ENCODE results near the gene INPP5F. TPM values are rescaled to one million over a fixed set of nuclear protein-coding genes. Genes with fewer than 3 reads are reported as not detected.

Gene INPP5F
- total and polyA plus RNA-seq, 2 experiments from 2014 or later, result 8.5 to 10.9 TPM

- no peaks in the 10 kb centered on the region for H3K9me3 ChIP-seq (ENCODE audit: low read depth)
- no peaks in the 10 kb centered on the region for H3K36me3 ChIP-seq (ENCODE audit: low read depth)
- in situ Hi-C loops (cut with MboI), result no loop called here
- H3F3A ChIP-seq (ENCODE audit: insufficient read depth), result no peaks in the 10 kb centered on the region
- H3K9me2 ChIP-seq (ENCODE audit: insufficient read depth), result no peaks in the 10 kb centered on the region
- no peak for DNase-seq
- 85 to 86% methylated on average over 3 of the region's 3 CpGs for WGBS, 2 experiments (ENCODE audit: low coverage in 1 of 2, low lambda C conversion rate in 2 of 2, missing lambda C conversion rate in 2 of 2)
- TF ChIP-seq EZH2 (IDR thresholded peaks at IDR 0.05; ENCODE audit: insufficient read depth, poor library complexity, severe bottlenecking) (no peak), EZH2phosphoT487 (IDR thresholded peaks at IDR 0.05; ENCODE audit: insufficient read depth, low read depth) (no peak)
- H3K9ac ChIP-seq, result no peak overlapping the region
- H3K4me2 ChIP-seq (ENCODE audit: unreplicated experiment), result no peak overlapping the region
- H3K79me2 ChIP-seq (ENCODE audit: insufficient read depth), result 0 out of 2 replicates have a peak, but pooled peaks cover 6% of the 10 kb centered on the region
- H3K4me1 ChIP-seq (ENCODE audit: insufficient read depth), result peaks cover 15% of the 10 kb centered on the region; the same call in 1 of the 2 replicates
- no peaks in the 10 kb centered on the region for H3K27me3 ChIP-seq (replicated peaks; ENCODE audit: insufficient read depth)
- H2AFZ ChIP-seq, result no peak overlapping the region
- H4K20me1 ChIP-seq (ENCODE audit: insufficient read depth), result no peaks in the 10 kb centered on the region
- no peak overlapping the region for H3K27ac ChIP-seq
- H3K4me3 ChIP-seq, result no peak overlapping the region
Observed at GRCh38 chr10:119728172-119728800, 2.4 kb downstream of the INPP5F start.

- H3K9ac ChIP-seq, result no peak overlapping the region
- no peaks in the 10 kb centered on the region for H3K9me2 ChIP-seq (ENCODE audit: insufficient read depth)
- H3K36me3 ChIP-seq (ENCODE audit: low read depth), result no peaks in the 10 kb centered on the region
- H3F3A ChIP-seq (ENCODE audit: insufficient read depth), result peaks cover 18% of the 10 kb centered on the region; the same call in 1 of the 2 replicates
- no peaks in the 10 kb centered on the region for H3K27me3 ChIP-seq (replicated peaks; ENCODE audit: insufficient read depth)
- H3K4me3 ChIP-seq, result no peak overlapping the region
- peak overlapping the region; percentile 10 for H3K4me2 ChIP-seq (ENCODE audit: unreplicated experiment)
- no peaks in the 10 kb centered on the region for H3K9me3 ChIP-seq (ENCODE audit: low read depth)
- H2AFZ ChIP-seq, result no peak overlapping the region
- no peaks in the 10 kb centered on the region for H4K20me1 ChIP-seq (ENCODE audit: insufficient read depth)
- peaks cover 21% of the 10 kb centered on the region for H3K79me2 ChIP-seq (ENCODE audit: insufficient read depth)
- no peak for TF ChIP-seq EZH2phosphoT487 (IDR thresholded peaks at IDR 0.05; ENCODE audit: insufficient read depth, low read depth)
- WGBS, 2 experiments (ENCODE audit: low coverage in 1 of 2, low lambda C conversion rate in 2 of 2, missing lambda C conversion rate in 2 of 2), result 8 to 10% methylated on average over 1 of the region's 1 CpG
- H3K4me1 ChIP-seq (ENCODE audit: insufficient read depth), result peaks cover 27% of the 10 kb centered on the region
- in situ Hi-C loops (cut with MboI), result no loop called here
- H3K27ac ChIP-seq, result no peak overlapping the region
- DNase-seq, result peak; percentile 57
Observed at GRCh38 chr10:119734396-119735332, 8.8 kb downstream of the INPP5F start.

- Histone ChIP-seq H3K4me1 (ENCODE audit: insufficient read depth) (peaks cover 27% of the 10 kb centered on the region), H3K36me3 (ENCODE audit: low read depth) (no peaks in the 10 kb centered on the region), H3K27me3 (replicated peaks; ENCODE audit: insufficient read depth) (no peaks in the 10 kb centered on the region), H3K4me3 (no peak overlapping the region), H2AFZ (no peak overlapping the region), H3K9me2 (ENCODE audit: insufficient read depth) (no peaks in the 10 kb centered on the region), H3K9me3 (ENCODE audit: low read depth) (no peaks in the 10 kb centered on the region), H3K4me2 (ENCODE audit: unreplicated experiment) (peak overlapping the region; percentile 10), H3K27ac (no peak overlapping the region), H4K20me1 (ENCODE audit: insufficient read depth) (no peaks in the 10 kb centered on the region), H3K9ac (no peak overlapping the region), H3F3A (ENCODE audit: insufficient read depth) (peaks cover 18% of the 10 kb centered on the region; the same call in 1 of the 2 replicates), H3K79me2 (ENCODE audit: insufficient read depth) (peaks cover 26% of the 10 kb centered on the region)
- TF ChIP-seq EZH2phosphoT487 (IDR thresholded peaks at IDR 0.05; ENCODE audit: insufficient read depth, low read depth) (no peak), EZH2 (IDR thresholded peaks at IDR 0.05; ENCODE audit: insufficient read depth, poor library complexity, severe bottlenecking) (no peak)
- no peak for DNase-seq
- WGBS, 2 experiments (ENCODE audit: low coverage in 1 of 2, low lambda C conversion rate in 2 of 2, missing lambda C conversion rate in 2 of 2), result 85 to 88% methylated on average over 3 of the region's 3 CpGs
- in situ Hi-C loops (cut with MboI), result no loop called here
Observed at GRCh38 chr10:119735451-119735850, 9.6 kb downstream of the INPP5F start.

GRCh38 chr10:119736220-119736619, 10.4 kb downstream of the INPP5F start:
- TF ChIP-seq EZH2phosphoT487 (IDR thresholded peaks at IDR 0.05; ENCODE audit: insufficient read depth, low read depth), result no peak
- no peak overlapping the region for H3K4me2 ChIP-seq (ENCODE audit: unreplicated experiment)
- peaks cover 27% of the 10 kb centered on the region for H3K4me1 ChIP-seq (ENCODE audit: insufficient read depth)
- no peaks in the 10 kb centered on the region for H3K9me2 ChIP-seq (ENCODE audit: insufficient read depth)
- H3K36me3 ChIP-seq (ENCODE audit: low read depth), result no peaks in the 10 kb centered on the region
- H3K9me3 ChIP-seq (ENCODE audit: low read depth), result no peaks in the 10 kb centered on the region
- H3K27me3 ChIP-seq (replicated peaks; ENCODE audit: insufficient read depth), result no peaks in the 10 kb centered on the region
- peaks cover 18% of the 10 kb centered on the region; the same call in 1 of the 2 replicates for H3F3A ChIP-seq (ENCODE audit: insufficient read depth)
- no peak overlapping the region for H2AFZ ChIP-seq
- in situ Hi-C loops (cut with MboI), result no loop called here
- no peaks in the 10 kb centered on the region for H4K20me1 ChIP-seq (ENCODE audit: insufficient read depth)
- H3K27ac ChIP-seq, result no peak overlapping the region
- H3K79me2 ChIP-seq (ENCODE audit: insufficient read depth), result peaks cover 26% of the 10 kb centered on the region
- 100% methylated on average over 1 of the region's 1 CpG for WGBS, 2 experiments (ENCODE audit: low coverage in 1 of 2, low lambda C conversion rate in 2 of 2, missing lambda C conversion rate in 2 of 2)
- H3K9ac ChIP-seq, result no peak overlapping the region
- DNase-seq, result no peak
- H3K4me3 ChIP-seq, result no peak overlapping the region
